Activated naive CD4-positive, alpha-beta T cell treated with anti-CD3 and anti-CD28 coated beads, Interleukin-2, amount 10 ng/mL, durations not matched to agents 7 days and 5 days (primary cell): ENCODE data around the gene ANXA6.
A peak's percentile ranks its signal among the peaks of the same experiment; 100 is the strongest.

Source experiments
- CTCF ChIA-PET: fragments of 350-600 bp; sonication (Branson Sonifier 250); formaldehyde crosslinking; loops from one replicate; lab custom pipeline; 2021; ENCODE audit warnings: antibody characterized with exemption; lab: Charles Lee
- DNase-seq: peaks from one replicate; pipeline ENCODE4 v3.0.0-alpha.2; 2020
- H3K27ac Mint-ChIP-seq: one replicate; pipeline ENCODE4 v1.8.0; 2021; ENCODE audit warnings: mild to moderate bottlenecking, moderate library complexity, mixed read lengths
- H3K27me3 Mint-ChIP-seq: one replicate; pipeline ENCODE4 v1.8.0; 2021; ENCODE audit warnings: mild to moderate bottlenecking, mixed read lengths
- H3K36me3 Mint-ChIP-seq: one replicate; pipeline ENCODE4 v1.8.0; 2021; ENCODE audit warnings: mixed read lengths
- H3K4me1 Mint-ChIP-seq: one replicate; pipeline ENCODE4 v1.8.0; 2021; ENCODE audit warnings: mixed read lengths
- H3K4me3 Mint-ChIP-seq: one replicate; pipeline ENCODE4 v1.8.0; 2021; ENCODE audit warnings: mild to moderate bottlenecking, moderate library complexity, mixed read lengths
- H3K9me3 Mint-ChIP-seq: one replicate; pipeline ENCODE4 v1.8.0; 2021; ENCODE audit warnings: mixed read lengths

ANXA6 gene

DNA sequence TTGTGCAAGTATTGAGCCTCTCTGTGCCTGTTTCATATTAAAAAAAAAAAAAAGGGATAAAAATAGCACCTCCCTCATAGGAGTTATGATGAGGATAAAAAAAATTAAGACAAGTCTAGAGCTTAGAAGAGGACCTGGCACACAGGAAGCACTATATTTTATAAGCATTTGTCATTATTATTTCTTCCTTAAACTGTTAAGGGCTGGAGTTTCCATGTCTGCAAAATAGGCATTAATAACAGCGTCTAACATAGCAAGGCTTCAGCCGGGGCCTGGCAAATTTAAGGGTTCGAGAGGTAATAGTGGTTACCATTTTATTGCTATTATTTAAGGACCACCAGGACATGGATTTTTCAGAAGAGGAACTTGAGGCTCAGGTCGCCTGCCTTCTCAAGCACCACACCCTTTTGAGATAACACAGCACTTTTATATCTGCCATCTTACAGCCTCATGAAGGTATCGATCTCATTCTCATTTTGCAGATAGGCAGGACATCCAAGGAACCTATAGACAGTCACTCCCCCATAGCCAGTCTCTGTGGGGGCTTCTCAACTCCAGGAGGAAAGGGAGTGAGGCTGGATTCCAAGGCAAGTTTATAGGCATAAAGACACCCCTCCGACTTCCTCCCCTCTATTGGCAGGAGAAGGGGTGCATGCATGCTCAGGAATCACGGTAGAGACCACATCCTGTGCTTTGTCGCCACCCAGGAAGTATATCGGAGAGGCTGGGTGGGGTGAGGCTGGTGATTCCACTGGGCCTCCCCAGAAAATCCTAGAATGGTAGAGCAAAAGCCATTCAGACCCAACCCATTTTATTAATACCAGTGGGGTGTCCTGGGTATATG, 2.4 kb downstream of the ANXA6 start:
- H3K4me1 Mint-ChIP-seq: peaks cover 76% of the 10 kb centered on the region

DNA sequence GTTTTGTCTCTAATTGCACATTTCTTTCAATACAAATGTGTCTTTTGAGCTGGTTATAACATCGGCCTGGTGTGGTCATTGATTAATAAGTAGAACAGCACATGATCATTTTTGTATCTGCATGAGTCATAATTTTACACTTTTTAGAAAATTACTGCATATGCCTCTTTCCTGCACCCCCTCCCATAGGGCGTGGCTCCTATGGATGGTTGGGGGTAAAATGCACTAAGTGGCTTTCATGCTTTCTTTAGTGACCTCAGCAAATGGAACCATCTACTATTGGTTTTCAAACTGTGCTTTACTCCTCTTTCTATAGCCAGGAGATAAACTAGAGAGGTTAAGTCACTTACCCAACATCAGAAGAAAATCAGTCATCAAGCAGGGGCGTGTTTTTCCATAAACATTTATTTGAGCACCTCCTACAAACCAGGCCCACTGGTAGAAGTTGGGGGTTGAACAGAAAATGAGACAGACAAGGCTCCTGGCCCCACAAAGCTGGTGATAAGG, 3.8 kb downstream of the ANXA6 start:
- Mint-ChIP-seq H3K4me1 (peaks cover 83% of the 10 kb centered on the region), H3K4me3 (peak overlapping the region; percentile 98), H3K27me3 (no peaks in the 10 kb centered on the region), H3K27ac (peak overlapping the region; percentile 94), H3K36me3 (peaks cover 57% of the 10 kb centered on the region), H3K9me3 (no peaks in the 10 kb centered on the region)
- no peak for DNase-seq
- CTCF ChIA-PET: interaction anchor here (1.0 to 4.6 kb wide), 5 partner anchors 11 to 162 kb away, joined by 3 to 48 read pairs (median 4); no protein-coding TSS in a partner anchor

More for the DNA sequence above, 2.4 kb downstream of the ANXA6 start:
- Mint-ChIP-seq H3K27ac (peak overlapping the region; percentile 95), H3K9me3 (no peaks in the 10 kb centered on the region), H3K36me3 (peaks cover 54% of the 10 kb centered on the region), H3K4me3 (peak overlapping the region; percentile 98), H3K27me3 (no peaks in the 10 kb centered on the region)
- peak; percentile 79 for DNase-seq
- CTCF ChIA-PET: interaction anchor here (1.0 to 4.6 kb wide), 9 partner anchors 8 to 161 kb away, joined by 3 to 48 read pairs (median 5); no protein-coding TSS in a partner anchor

DNA sequence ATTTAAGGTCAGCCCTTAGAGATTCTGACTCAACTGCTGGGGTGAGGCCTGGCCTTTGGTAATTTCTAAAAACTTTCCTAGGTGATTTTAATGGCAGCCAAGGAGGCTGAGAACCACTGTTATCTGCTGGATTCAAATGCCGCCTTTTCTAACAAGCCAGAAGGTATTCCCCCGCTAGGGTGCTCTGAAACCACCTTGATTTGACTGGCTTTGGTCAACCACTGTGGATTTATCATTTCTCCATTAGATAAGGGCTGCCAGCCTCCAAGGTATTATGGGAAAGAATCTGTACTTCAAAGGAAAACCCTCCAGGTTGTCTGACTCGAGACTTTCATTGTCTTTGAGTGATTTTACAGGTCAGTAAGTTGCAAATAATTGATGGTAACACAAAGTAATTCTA, 4.3 kb downstream of the ANXA6 start:
- Mint-ChIP-seq H3K4me3 (peak overlapping the region; percentile 98), H3K9me3 (no peaks in the 10 kb centered on the region), H3K27ac (peak overlapping the region; percentile 94), H3K36me3 (peaks cover 62% of the 10 kb centered on the region), H3K4me1 (peaks cover 83% of the 10 kb centered on the region), H3K27me3 (no peaks in the 10 kb centered on the region)
- CTCF ChIA-PET: interaction anchor here (1.0 to 2.1 kb wide), 3 partner anchors 27 to 118 kb away, joined by 3 to 8 read pairs (median 4); no protein-coding TSS in a partner anchor
- DNase-seq: no peak

DNA sequence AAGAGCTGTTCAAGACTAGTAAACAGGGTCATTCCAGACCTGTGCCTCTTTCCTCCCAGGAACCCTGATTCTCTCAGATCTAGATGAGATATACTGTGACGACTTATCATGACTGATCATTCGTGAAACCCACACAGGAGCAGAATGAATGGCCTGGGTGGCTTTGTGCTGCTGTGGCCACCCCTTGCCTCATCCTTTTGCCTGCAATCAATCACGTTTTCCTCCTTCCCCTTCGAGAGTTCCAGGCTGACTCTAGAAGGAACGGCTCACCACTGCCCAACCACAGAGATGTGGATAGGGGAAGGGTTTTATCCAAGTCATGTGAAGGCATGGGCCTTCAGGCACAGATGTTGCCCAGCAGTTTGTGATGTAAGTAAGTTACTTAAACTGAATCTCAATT, 5.8 kb downstream of the ANXA6 start:
- peak overlapping the region; percentile 57 for H3K4me3 Mint-ChIP-seq
- peak overlapping the region; percentile 94 for H3K27ac Mint-ChIP-seq
- no peak for DNase-seq
- H3K36me3 Mint-ChIP-seq: peaks cover 74% of the 10 kb centered on the region
- H3K9me3 Mint-ChIP-seq: no peaks in the 10 kb centered on the region
- peaks cover 93% of the 10 kb centered on the region for H3K4me1 Mint-ChIP-seq
- H3K27me3 Mint-ChIP-seq: no peaks in the 10 kb centered on the region
- CTCF ChIA-PET: interaction anchor here (2.1 to 6.7 kb wide), 2 partner anchors 13 to 26 kb away, joined by 8 to 46 read pairs; no protein-coding TSS in a partner anchor

DNA sequence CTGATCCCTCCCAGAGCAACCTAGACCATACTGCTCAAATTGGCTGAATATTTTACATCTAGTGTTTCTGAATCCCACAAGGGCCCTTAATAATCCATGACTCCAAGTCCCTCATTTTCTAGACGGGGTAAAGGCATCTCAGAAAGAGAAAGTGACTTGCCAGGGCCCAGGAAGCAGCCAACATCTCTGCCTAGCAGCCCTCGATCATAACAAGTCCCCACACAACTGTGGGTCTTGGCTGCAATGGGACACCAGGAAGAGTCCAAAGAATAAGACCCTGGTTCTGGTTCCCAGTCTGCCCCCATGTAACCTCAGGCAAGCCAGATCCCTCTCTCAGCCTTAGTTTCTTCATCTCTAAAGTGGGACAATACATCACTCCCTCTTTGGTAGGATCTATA, 6.3 kb downstream of the ANXA6 start:
- CTCF ChIA-PET: interaction anchor here (1.3 to 6.7 kb wide), 4 partner anchors 10 to 25 kb away, joined by 5 to 46 read pairs (median 24); no protein-coding TSS in a partner anchor
- peak; percentile 39 for DNase-seq
- Mint-ChIP-seq H3K4me3 (peak overlapping the region; percentile 57), H3K36me3 (peaks cover 76% of the 10 kb centered on the region), H3K27me3 (no peaks in the 10 kb centered on the region), H3K4me1 (peaks cover 98% of the 10 kb centered on the region), H3K27ac (peak overlapping the region; percentile 94), H3K9me3 (no peaks in the 10 kb centered on the region)

DNA sequence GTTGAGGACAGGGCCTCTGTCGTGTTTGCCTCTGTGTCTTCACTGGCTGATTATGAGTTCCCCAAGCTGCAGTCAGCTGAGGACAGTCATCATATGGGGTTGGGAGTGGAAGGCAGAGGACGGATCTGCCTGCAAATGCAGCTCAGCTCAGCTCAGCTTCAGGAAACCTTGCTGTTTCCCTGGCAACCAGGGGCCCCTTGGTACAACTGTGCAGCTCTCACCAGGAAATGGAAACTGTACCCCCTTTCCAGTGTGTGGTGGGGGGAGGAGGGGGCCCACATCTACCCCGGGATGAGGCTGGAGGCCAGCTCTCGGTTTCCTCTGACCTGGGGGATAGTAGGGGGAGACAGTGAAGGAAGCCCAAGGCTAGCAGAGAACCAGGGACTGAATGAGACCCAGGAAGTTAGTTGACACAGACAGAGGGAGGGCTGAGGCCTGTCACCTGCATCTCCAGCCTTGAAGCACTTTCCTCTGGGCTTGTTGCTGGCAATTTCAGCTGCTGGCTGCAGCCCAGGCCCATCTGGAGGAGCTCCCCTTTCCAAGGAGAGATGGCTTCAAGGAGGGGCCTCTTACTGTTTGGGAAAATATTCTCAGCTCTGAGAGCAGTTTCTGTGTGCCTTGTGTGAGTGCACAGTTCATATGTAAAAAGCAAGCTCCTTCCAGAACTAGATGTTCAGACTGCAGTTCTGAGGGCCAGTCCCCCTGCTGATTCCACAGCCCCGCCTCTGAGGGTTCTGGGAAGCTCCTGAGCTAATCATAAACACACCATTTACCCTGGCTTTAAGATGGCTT, 6.9 kb downstream of the ANXA6 start:
- Mint-ChIP-seq H3K4me3 (peak overlapping the region; percentile 57), H3K27me3 (no peaks in the 10 kb centered on the region), H3K27ac (peak overlapping the region; percentile 94), H3K9me3 (no peaks in the 10 kb centered on the region), H3K36me3 (peaks cover 76% of the 10 kb centered on the region), H3K4me1 (peaks cover 100% of the 10 kb centered on the region)
- peak; percentile 87 for DNase-seq
- CTCF ChIA-PET: interaction anchor here (0.7 to 6.7 kb wide), 7 partner anchors 9 to 99 kb away, joined by 3 to 46 read pairs (median 5); no protein-coding TSS in a partner anchor

DNA sequence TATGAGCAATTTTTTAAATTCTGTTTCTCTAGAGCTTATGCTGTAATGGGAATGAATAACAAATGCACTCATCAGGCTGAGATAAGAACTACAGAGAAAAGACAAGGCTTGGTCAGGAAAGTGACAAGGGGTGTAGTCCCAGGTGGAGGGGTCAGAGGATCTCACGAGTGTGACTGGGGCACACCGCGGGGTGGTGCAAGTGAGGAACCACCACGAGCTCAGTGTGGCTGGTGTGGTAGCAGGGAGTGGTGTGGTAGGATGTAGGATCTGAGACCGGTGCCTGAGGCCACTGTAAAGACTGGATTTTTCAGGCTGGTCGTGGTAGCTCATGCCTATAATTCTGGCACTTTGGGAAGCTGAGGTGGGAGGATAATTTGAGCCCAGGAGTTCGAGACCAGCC, 9.0 kb downstream of the ANXA6 start:
- peaks cover 100% of the 10 kb centered on the region for H3K4me1 Mint-ChIP-seq
- H3K4me3 Mint-ChIP-seq: peak overlapping the region; percentile 27
- peak; percentile 41 for DNase-seq
- H3K9me3 Mint-ChIP-seq: no peaks in the 10 kb centered on the region
- CTCF ChIA-PET: interaction anchor here (1.0 to 6.7 kb wide), 6 partner anchors 11 to 28 kb away, joined by 3 to 46 read pairs (median 4); no protein-coding TSS in a partner anchor
- no peaks in the 10 kb centered on the region for H3K27me3 Mint-ChIP-seq
- peak overlapping the region; percentile 94 for H3K27ac Mint-ChIP-seq
- H3K36me3 Mint-ChIP-seq: peaks cover 75% of the 10 kb centered on the region

DNA sequence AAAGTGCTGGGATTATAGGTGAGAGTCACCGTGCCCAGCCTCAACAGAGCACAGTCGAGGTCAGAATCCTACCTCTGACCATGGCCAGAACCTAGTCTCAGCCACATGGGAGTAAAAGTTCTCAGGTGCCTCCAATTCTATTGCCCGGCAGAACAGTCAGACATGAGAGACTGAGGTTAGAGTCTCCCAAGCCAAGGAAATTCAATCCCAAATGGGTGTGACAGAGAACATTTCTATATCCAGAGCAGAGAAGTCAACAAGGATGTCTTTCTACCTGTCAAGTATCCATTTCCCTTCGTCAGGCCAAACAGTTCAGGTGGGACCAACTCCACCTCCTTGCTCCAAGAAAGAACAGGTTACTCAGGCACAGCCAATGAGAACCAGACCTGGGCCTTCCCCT, 10.5 kb downstream of the ANXA6 start:
- Mint-ChIP-seq H3K4me1 (peaks cover 100% of the 10 kb centered on the region), H3K27ac (peak overlapping the region; percentile 39), H3K27me3 (no peaks in the 10 kb centered on the region), H3K36me3 (peaks cover 73% of the 10 kb centered on the region), H3K4me3 (no peak overlapping the region), H3K9me3 (no peaks in the 10 kb centered on the region)
- no peak for DNase-seq
- CTCF ChIA-PET: interaction anchor here (1.0 to 6.7 kb wide), 3 partner anchors 10 to 32 kb away, joined by 5 to 46 read pairs (median 6); no protein-coding TSS in a partner anchor

DNA sequence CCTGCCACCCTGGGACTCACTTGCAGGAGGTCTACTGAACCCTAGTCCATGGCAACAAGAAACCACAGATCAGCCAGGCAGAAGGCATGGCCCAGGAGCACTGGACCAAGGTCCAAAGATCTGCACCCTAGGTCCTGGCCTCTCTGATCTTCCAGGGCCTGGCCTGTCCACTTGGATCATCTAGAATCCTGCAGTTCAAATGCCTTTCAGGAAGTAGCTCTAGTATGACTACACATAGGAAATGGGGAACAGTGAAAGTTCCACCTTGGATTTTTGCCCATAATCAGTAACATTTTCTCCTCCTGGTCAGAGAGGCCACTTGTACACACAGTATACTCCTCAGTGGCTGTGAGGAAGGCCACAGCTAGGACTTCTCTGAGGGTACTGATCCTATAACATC, 11.5 kb downstream of the ANXA6 start:
- CTCF ChIA-PET: interaction anchor here (0.6 to 6.7 kb wide), 4 partner anchors 16 to 79 kb away, joined by 3 to 46 read pairs (median 10); no protein-coding TSS in a partner anchor
- peaks cover 77% of the 10 kb centered on the region for H3K36me3 Mint-ChIP-seq
- DNase-seq: no peak
- peak overlapping the region; percentile 65 for H3K27ac Mint-ChIP-seq
- H3K9me3 Mint-ChIP-seq: no peaks in the 10 kb centered on the region
- H3K27me3 Mint-ChIP-seq: no peaks in the 10 kb centered on the region
- peaks cover 100% of the 10 kb centered on the region for H3K4me1 Mint-ChIP-seq
- no peak overlapping the region for H3K4me3 Mint-ChIP-seq

DNA sequence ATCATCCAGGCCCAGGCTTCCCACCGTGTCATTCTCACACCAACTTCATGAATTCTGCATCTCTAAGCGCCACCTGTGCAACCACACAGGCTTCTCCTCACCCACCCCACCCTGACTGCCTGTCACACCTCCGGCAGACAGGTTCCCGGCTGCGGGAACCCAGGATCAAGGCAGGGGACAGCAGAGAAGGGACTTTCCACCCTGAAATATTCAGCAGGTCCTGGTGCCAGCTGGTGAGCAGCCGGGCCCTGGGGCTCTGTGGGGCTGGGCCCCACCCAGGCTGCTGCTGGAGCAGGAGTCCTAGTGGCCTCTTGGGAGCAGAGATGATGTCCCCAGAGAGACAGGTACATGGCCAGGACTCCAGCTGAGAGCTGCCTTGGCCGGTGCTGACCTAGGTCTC, 12.7 kb downstream of the ANXA6 start:
- Mint-ChIP-seq H3K9me3 (no peaks in the 10 kb centered on the region), H3K27me3 (no peaks in the 10 kb centered on the region), H3K36me3 (peaks cover 78% of the 10 kb centered on the region), H3K27ac (no peak overlapping the region), H3K4me3 (no peak overlapping the region), H3K4me1 (peaks cover 99% of the 10 kb centered on the region)
- no peak for DNase-seq
- CTCF ChIA-PET: interaction anchor here (1.9 to 4.9 kb wide), 4 partner anchors 10 to 19 kb away, joined by 5 to 39 read pairs (median 10); no protein-coding TSS in a partner anchor

DNA sequence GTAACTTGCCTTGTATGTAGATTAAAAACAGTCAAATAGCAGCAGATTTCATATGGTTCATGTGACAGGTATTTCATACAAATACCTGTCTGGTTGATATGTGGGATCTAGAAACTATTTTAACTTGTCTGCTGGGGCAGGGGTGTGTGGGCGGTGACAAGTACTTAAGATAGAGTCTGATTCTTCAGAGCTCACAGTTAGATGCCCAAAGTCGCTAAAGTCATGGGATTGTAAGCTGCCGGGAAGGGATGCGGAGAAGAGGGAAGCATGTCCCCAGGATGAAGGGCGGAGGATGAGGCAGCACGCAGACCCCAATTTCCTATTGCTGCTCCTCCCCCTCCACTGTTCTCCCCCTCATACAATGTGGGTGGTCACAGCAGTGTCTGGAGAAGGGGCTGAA, 13.3 kb downstream of the ANXA6 start:
- DNase-seq: no peak
- H3K9me3 Mint-ChIP-seq: no peaks in the 10 kb centered on the region
- no peak overlapping the region for H3K4me3 Mint-ChIP-seq
- H3K27me3 Mint-ChIP-seq: no peaks in the 10 kb centered on the region
- peak overlapping the region; percentile 79 for H3K27ac Mint-ChIP-seq
- H3K4me1 Mint-ChIP-seq: peaks cover 96% of the 10 kb centered on the region
- H3K36me3 Mint-ChIP-seq: peaks cover 81% of the 10 kb centered on the region
- CTCF ChIA-PET: interaction anchor here (1.7 to 4.9 kb wide), 4 partner anchors 11 to 365 kb away, joined by 3 to 39 read pairs (median 10); no protein-coding TSS in a partner anchor

DNA sequence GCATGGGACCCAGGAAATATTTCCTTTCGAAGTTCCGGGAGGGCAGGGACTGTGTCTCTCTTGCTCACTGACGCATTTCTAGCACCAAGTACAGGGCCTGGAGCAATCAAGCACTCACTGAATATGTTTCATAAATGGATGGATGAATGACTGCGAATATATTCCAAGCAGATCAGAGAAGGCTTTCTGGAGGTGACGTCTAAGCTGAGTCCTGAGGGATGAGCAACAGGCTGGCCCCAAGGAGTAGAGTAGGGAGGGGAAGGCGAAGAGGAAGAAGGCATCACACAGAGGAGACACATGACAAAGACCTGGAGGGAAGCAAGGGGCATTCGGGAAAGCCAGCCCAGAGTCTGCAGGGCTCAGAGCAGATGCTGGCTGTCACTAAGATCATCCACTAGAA, 13.9 kb downstream of the ANXA6 start:
- CTCF ChIA-PET: interaction anchor here (1.3 to 4.9 kb wide), 5 partner anchors 11 to 364 kb away, joined by 3 to 39 read pairs (median 5); no protein-coding TSS in a partner anchor
- Mint-ChIP-seq H3K4me1 (peaks cover 96% of the 10 kb centered on the region), H3K36me3 (peaks cover 83% of the 10 kb centered on the region), H3K27me3 (no peaks in the 10 kb centered on the region), H3K27ac (peak overlapping the region; percentile 63), H3K4me3 (no peak overlapping the region), H3K9me3 (no peaks in the 10 kb centered on the region)
- DNase-seq: no peak

DNA sequence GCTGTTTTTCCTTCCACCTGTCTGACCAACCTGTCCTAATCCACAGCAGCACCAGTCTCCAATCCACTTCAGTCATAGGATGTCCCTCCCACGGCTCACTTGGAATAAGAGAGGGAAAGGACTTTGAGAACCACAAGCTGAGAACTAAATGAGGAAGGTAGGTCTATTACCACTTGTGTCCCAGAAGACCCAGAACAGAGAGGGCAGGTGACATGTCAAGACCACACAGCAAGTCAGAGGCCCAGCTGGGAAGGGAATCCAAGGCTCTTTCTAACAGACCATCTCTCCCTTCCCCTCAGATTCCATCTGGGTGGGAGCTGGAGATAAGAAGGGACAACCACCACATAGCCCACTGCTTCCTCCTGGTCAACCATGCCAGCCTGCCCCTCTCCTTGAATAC, 14.6 kb downstream of the ANXA6 start:
- Mint-ChIP-seq H3K9me3 (no peaks in the 10 kb centered on the region), H3K27ac (peak overlapping the region; percentile 63), H3K36me3 (peaks cover 83% of the 10 kb centered on the region), H3K4me3 (no peak overlapping the region), H3K27me3 (no peaks in the 10 kb centered on the region), H3K4me1 (peaks cover 96% of the 10 kb centered on the region)
- no peak for DNase-seq
- CTCF ChIA-PET: interaction anchor here (1.3 to 4.9 kb wide), 4 partner anchors 17 to 364 kb away, joined by 3 to 39 read pairs (median 8); no protein-coding TSS in a partner anchor
